GM23248 (cell line): Measurements from ENCODE around the gene ARHGDIA. TPM values are rescaled to one million over a fixed set of nuclear protein-coding genes. Genes with fewer than 3 reads are reported as not detected.

ENCODE experiments used
- DNase-seq: peaks from one replicate; pipeline ENCODE4 v3.0.0-alpha.2; 2015
- H2AFZ ChIP-seq: fragments of 200-600 bp; sonication (generic); 2 replicates; pipeline ENCODE4 v1.6.1; 2016; ENCODE audit warnings: antibody characterized with exemption
- H3F3A ChIP-seq: fragments of 200-600 bp; sonication (generic); 2 replicates; pipeline ENCODE4 v1.6.1; 2016; ENCODE audit warnings: mild to moderate bottlenecking, antibody characterized with exemption, mixed run types; ENCODE audit not compliant: insufficient read depth
- H3K27ac ChIP-seq: fragments of 200-600 bp; sonication (generic); 2 replicates; pipeline ENCODE4 v1.5.1; 2016; ENCODE audit warnings: mild to moderate bottlenecking
- H3K27me3 ChIP-seq: fragments of 200-600 bp; sonication (generic); replicated peaks from 2 replicates; pipeline ENCODE4 v1.6.1; 2016; ENCODE audit warnings: mild to moderate bottlenecking; ENCODE audit not compliant: insufficient read depth
- H3K36me3 ChIP-seq: fragments of 200-600 bp; sonication (generic); 2 replicates; pipeline ENCODE4 v1.6.1; 2016; ENCODE audit warnings: low read depth, mild to moderate bottlenecking
- H3K4me1 ChIP-seq: fragments of 200-600 bp; sonication (generic); 2 replicates; pipeline ENCODE4 v1.6.1; 2016; ENCODE audit warnings: mild to moderate bottlenecking; ENCODE audit not compliant: insufficient read depth
- H3K4me2 ChIP-seq: fragments of 200-600 bp; sonication (generic); one replicate; pipeline ENCODE4 v1.6.1; 2016; ENCODE audit warnings: mild to moderate bottlenecking; ENCODE audit not compliant: unreplicated experiment
- H3K4me3 ChIP-seq: fragments of 200-600 bp; sonication (generic); 2 replicates; pipeline ENCODE4 v1.5.1; 2016; ENCODE audit warnings: mild to moderate bottlenecking
- H3K79me2 ChIP-seq: fragments of 200-600 bp; sonication (generic); 2 replicates; pipeline ENCODE4 v1.6.1; 2016; ENCODE audit warnings: mild to moderate bottlenecking; ENCODE audit not compliant: insufficient read depth
- H3K9ac ChIP-seq: fragments of 200-600 bp; sonication (generic); 2 replicates; pipeline ENCODE4 v1.6.1; 2016; ENCODE audit warnings: mild to moderate bottlenecking
- H3K9me2 ChIP-seq: fragments of 200-600 bp; sonication (generic); 2 replicates; pipeline ENCODE4 v1.6.1; 2016; ENCODE audit warnings: mixed run types, mild to moderate bottlenecking, moderate library complexity; ENCODE audit not compliant: insufficient read depth
- H3K9me3 ChIP-seq: fragments of 200-600 bp; sonication (generic); one replicate; pipeline ENCODE4 v1.6.1; 2017; ENCODE audit warnings: low read depth
- H4K20me1 ChIP-seq: fragments of 200-600 bp; sonication (generic); 2 replicates; pipeline ENCODE4 v1.6.0; 2016; ENCODE audit not compliant: insufficient read depth
- EZH2 ChIP-seq: fragments of 200-600 bp; sonication (generic); IDR thresholded peaks from 2 replicates; pipeline ENCODE4 v1.6.1; 2018; ENCODE audit warnings: antibody characterized with exemption, mild to moderate bottlenecking; ENCODE audit not compliant: insufficient read depth, poor library complexity, severe bottlenecking
- EZH2phosphoT487 ChIP-seq: fragments of 200-600 bp; sonication (generic); IDR thresholded peaks from 2 replicates; pipeline ENCODE4 v1.6.1; 2018; ENCODE audit warnings: antibody characterized with exemption, moderate library complexity, mild to moderate bottlenecking, low read depth; ENCODE audit not compliant: insufficient read depth
- WGBS, 2 experiments: methylation state at CpG; one replicate each; pipeline ENCODE4 v1.1.6; 2015 to 2017; ENCODE audit warnings: low lambda C conversion rate in 2 of 2, low coverage in 1 of 2; ENCODE audit errors: missing lambda C conversion rate in 2 of 2; 5-methylcytosine and 5-hydroxymethylcytosine counted together
- in situ Hi-C: fragments of 300-500 bp; cut with MboI; formaldehyde crosslinking; loops from 2 replicates; pipeline ENCODE4 v1.15.0; 2020
- polyA plus RNA-seq: library from polyadenylated mRNA; unstranded; fragments of >200 nt; fragmentation: Nextera tagmentation; extraction: Ambion mirVana; gene quantifications from 2 replicates; pipeline ENCODE4 v1.2.1, GENCODE V29; 2016
- total RNA-seq: library from RNA; depleted of rRNA; stranded (reverse); fragments of >200 nt; shearing (Covaris generic); gene quantifications from 2 replicates; pipeline ENCODE4 v1.2.3, GENCODE V29; 2014

The ARHGDIA gene
- total and polyA plus RNA-seq, 2 experiments from 2014 or later = 208 to 310 TPM

GRCh38 chr17:81912441-81913309 lies 41.5 kb upstream of the ARHGDIA start:
- Histone ChIP-seq H3F3A (peaks cover 5% of the 10 kb centered on the region; the same call in 1 of the 2 replicates), H3K36me3 (0 out of 2 replicates have a peak, but pooled peaks cover 10% of the 10 kb centered on the region), H3K27ac (no peak overlapping the region), H3K4me2 (no peak overlapping the region), H3K9ac (no peak overlapping the region), H3K9me2 (no peaks in the 10 kb centered on the region), H4K20me1 (no peaks in the 10 kb centered on the region), H2AFZ (no peak overlapping the region), H3K9me3 (no peaks in the 10 kb centered on the region), H3K27me3 (no peaks in the 10 kb centered on the region), H3K4me1 (peaks cover 12% of the 10 kb centered on the region; the same call in 1 of the 2 replicates), H3K79me2 (peaks cover 19% of the 10 kb centered on the region), H3K4me3 (no peak overlapping the region)
- in situ Hi-C loops = no loop called here
- 96% methylated on average over 32 of the region's 32 CpGs for WGBS, 2 experiments
- no peak for DNase-seq
- TF ChIP-seq EZH2phosphoT487 (no peak), EZH2 (no peak)

GRCh38 chr17:81911969-81912368 lies 40.8 kb upstream of the ARHGDIA start:
- WGBS, 2 experiments = 85 to 90% methylated on average over 19 of the region's 19 CpGs
- in situ Hi-C loops = no loop called here
- no peak for DNase-seq
- Histone ChIP-seq H3K4me2 (no peak overlapping the region), H3K36me3 (0 out of 2 replicates have a peak, but pooled peaks cover 10% of the 10 kb centered on the region), H3K79me2 (peaks cover 14% of the 10 kb centered on the region), H3K9ac (no peak overlapping the region), H3K4me1 (peaks cover 10% of the 10 kb centered on the region; the same call in 1 of the 2 replicates), H4K20me1 (no peaks in the 10 kb centered on the region), H3K9me2 (no peaks in the 10 kb centered on the region), H3K4me3 (no peak overlapping the region), H3K27me3 (no peaks in the 10 kb centered on the region), H3K27ac (no peak overlapping the region), H2AFZ (no peak overlapping the region), H3K9me3 (no peaks in the 10 kb centered on the region), H3F3A (peaks cover 5% of the 10 kb centered on the region; the same call in 1 of the 2 replicates)
- TF ChIP-seq EZH2 = no peak
- TF ChIP-seq EZH2phosphoT487 = no peak

- peak within 1 kb of the TSS; percentile 83 for H3K4me2 ChIP-seq
- H3K27ac ChIP-seq = no peak within 1 kb of the TSS
- 5 to 7% methylated on average over 31 to 61 of the region's 84 CpGs for WGBS, 2 experiments
- H4K20me1 ChIP-seq = no peaks in the 10 kb centered on the region
- H3K9ac ChIP-seq = peak within 1 kb of the TSS; percentile 70
- TF ChIP-seq EZH2phosphoT487 = no peak
- no peak for TF ChIP-seq EZH2
- no peaks in the 10 kb centered on the region for H3K9me2 ChIP-seq
- in situ Hi-C loops = no loop called here
- H3K9me3 ChIP-seq = no peaks in the 10 kb centered on the region
- H3K36me3 ChIP-seq = 0 out of 2 replicates have a peak, but pooled peaks cover 10% of the 10 kb centered on the region
- peak; percentile 95 for DNase-seq
- peak within 1 kb of the TSS; percentile 70 for H2AFZ ChIP-seq
- peak within 1 kb of the TSS; percentile 77 for H3K4me3 ChIP-seq
- no peaks in the 10 kb centered on the region for H3K27me3 ChIP-seq
- peaks cover 5% of the 10 kb centered on the region; the same call in 1 of the 2 replicates for H3F3A ChIP-seq
- H3K79me2 ChIP-seq = peaks cover 8% of the 10 kb centered on the region; the same call in 1 of the 2 replicates
- peaks cover 7% of the 10 kb centered on the region; the same call in 1 of the 2 replicates for H3K4me1 ChIP-seq
Measured at GRCh38 chr17:81911277-81911961, 40.3 kb upstream of the ARHGDIA start, which contains the start of gene PCYT2. Gene PCYT2 (minus strand): TSS chr17:81911399. CDS start chr17:81911355, 44 bp downstream.

GRCh38 chr17:81910840-81911276 lies 39.7 kb upstream of the ARHGDIA start:
- H2AFZ ChIP-seq = peak overlapping the region; percentile 70
- H4K20me1 ChIP-seq = no peaks in the 10 kb centered on the region
- H3K9ac ChIP-seq = peak overlapping the region; percentile 70
- 0 out of 2 replicates have a peak, but pooled peaks cover 10% of the 10 kb centered on the region for H3K36me3 ChIP-seq
- H3F3A ChIP-seq = peaks cover 5% of the 10 kb centered on the region; the same call in 1 of the 2 replicates
- WGBS, 2 experiments = 0 to 3% methylated on average over 19 to 33 of the region's 55 CpGs
- TF ChIP-seq EZH2 = no peak
- no peak for TF ChIP-seq EZH2phosphoT487
- peak; percentile 55 for DNase-seq
- H3K4me2 ChIP-seq = peak overlapping the region; percentile 83
- peak overlapping the region; percentile 77 for H3K4me3 ChIP-seq
- in situ Hi-C loops = no loop called here
- no peak overlapping the region for H3K27ac ChIP-seq
- H3K27me3 ChIP-seq = no peaks in the 10 kb centered on the region
- H3K9me2 ChIP-seq = no peaks in the 10 kb centered on the region
- peaks cover 4% of the 10 kb centered on the region; the same call in 1 of the 2 replicates for H3K4me1 ChIP-seq
- H3K9me3 ChIP-seq = no peaks in the 10 kb centered on the region
- H3K79me2 ChIP-seq = peaks cover 3% of the 10 kb centered on the region; the same call in 1 of the 2 replicates
